ENCODE data around the gene LDHAL6B. TPM values are rescaled to one million over a fixed set of nuclear protein-coding genes. Genes with fewer than 3 reads are reported as not detected.

Gene LDHAL6B
- total RNA-seq, 1 experiment from 2014 or later = not detected

DNA sequence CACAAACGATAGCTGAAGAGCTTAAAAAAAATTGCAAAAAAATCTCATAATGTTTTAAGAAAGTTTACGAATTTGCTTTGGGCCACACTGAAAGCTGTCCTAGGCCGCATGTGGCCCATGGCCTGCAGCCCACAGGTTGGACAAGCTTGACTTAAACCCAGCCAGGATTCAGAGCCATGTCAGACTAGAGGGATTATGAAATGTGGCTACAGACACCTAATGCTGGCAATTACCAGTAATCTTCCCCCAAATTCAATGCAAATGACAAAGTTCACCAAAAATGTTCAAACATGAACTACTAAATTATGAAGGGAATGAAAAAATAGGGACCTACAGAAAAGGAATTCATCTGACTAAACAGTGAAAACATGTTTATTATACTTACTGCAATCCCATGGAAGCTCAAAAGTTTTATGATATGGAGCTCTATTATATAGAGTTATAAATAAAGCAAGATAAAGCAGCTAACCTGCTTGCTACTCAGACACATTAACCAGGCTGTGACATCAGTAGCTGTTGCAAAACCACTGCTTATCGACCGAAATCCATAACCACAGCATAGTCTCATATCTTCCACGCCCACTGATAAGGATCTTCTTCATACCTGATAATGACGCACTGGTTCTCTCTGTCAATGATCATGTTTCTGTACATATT lies 49.2 kb downstream of the LDHAL6B start:
- POLR2A ChIA-PET = interaction anchor here (1.1 kb wide), 2 partner anchors 117 to 125 kb away, joined by 5 to 12 read pairs; partner anchors contain the start of gene MYO1E
- TF ChIP-seq, protein P1, sequence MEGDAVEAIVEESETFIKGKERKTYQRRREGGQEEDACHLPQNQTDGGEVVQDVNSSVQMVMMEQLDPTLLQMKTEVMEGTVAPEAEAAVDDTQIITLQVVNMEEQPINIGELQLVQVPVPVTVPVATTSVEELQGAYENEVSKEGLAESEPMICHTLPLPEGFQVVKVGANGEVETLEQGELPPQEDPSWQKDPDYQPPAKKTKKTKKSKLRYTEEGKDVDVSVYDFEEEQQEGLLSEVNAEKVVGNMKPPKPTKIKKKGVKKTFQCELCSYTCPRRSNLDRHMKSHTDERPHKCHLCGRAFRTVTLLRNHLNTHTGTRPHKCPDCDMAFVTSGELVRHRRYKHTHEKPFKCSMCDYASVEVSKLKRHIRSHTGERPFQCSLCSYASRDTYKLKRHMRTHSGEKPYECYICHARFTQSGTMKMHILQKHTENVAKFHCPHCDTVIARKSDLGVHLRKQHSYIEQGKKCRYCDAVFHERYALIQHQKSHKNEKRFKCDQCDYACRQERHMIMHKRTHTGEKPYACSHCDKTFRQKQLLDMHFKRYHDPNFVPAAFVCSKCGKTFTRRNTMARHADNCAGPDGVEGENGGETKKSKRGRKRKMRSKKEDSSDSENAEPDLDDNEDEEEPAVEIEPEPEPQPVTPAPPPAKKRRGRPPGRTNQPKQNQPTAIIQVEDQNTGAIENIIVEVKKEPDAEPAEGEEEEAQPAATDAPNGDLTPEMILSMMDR (IDR thresholded peaks at IDR 0.05; ENCODE audit: insufficient read depth in 1 of 2, low read depth in 1 of 2, low read length in 1 of 2, severe bottlenecking in 1 of 2, unreplicated experiment in 1 of 2) = no peak
- Histone ChIP-seq H3K4me3 (ENCODE audit: low read depth, low read length) (no peak overlapping the region), H3K4me1 (peaks cover 52% of the 10 kb centered on the region), H3K9me3 (no peaks in the 10 kb centered on the region), H3K36me3 (ENCODE audit: control insufficient read depth, insufficient read depth, low read length) (no peaks in the 10 kb centered on the region; the same call in 1 of the 2 replicates), H3K27me3 (replicated peaks; ENCODE audit: control insufficient read depth, insufficient read depth, low read length) (no peaks in the 10 kb centered on the region)
- intact Hi-C loops (cut with micrococcal nuclease; ENCODE audit: unreplicated experiment) = loop anchor here (1.0 to 5.0 kb wide), 4 partner anchors 10 to 117 kb away; partner anchors contain the start of gene MYO1E
- Mint-ChIP-seq H3K4me3 (ENCODE audit: unreplicated experiment) (peak overlapping the region; percentile 61), H3K27ac (ENCODE audit: unreplicated experiment) (peak overlapping the region; percentile 95), H3K27me3 (ENCODE audit: insufficient read depth, unreplicated experiment) (no peaks in the 10 kb centered on the region), H3K36me3 (ENCODE audit: insufficient read depth, unreplicated experiment) (peaks cover 68% of the 10 kb centered on the region), H3K9me3 (ENCODE audit: unreplicated experiment) (no peaks in the 10 kb centered on the region), H3K4me1 (ENCODE audit: low read depth, unreplicated experiment) (peaks cover 42% of the 10 kb centered on the region)
- CTCF ChIA-PET = no interaction called here
- no TSS peak for BruUV-seq (replicated peaks)
- DNase-seq = peak; percentile 86 to 90

DNA sequence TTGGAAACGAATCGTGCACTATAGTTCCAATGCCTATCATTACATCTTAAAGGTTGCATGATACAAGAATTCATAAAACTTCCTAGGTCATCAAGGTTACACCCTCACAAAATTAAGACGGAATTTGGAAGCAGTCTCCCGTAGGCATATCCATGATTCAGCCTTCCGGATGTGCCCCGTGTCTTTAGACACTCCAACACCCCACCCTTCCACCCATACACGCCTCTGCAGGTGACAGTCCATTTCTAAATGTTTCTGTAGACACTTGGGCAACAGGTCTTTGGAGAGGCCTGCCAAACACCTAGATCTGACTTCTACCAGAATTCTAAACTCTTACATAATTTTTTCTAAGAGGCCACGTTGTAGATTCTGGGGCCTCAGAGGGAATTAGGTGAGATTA lies 49.8 kb downstream of the LDHAL6B start:
- no peaks in the 10 kb centered on the region for H3K27me3 Mint-ChIP-seq (ENCODE audit: insufficient read depth, unreplicated experiment)
- intact Hi-C loops (cut with micrococcal nuclease; ENCODE audit: unreplicated experiment) = loop anchor here (1.0 to 5.0 kb wide), 4 partner anchors 10 to 116 kb away; partner anchors contain the start of gene MYO1E
- no peaks in the 10 kb centered on the region for H3K27me3 ChIP-seq (replicated peaks; ENCODE audit: control insufficient read depth, insufficient read depth, low read length)
- TF ChIP-seq, protein P1 (IDR thresholded peaks at IDR 0.05; ENCODE audit: insufficient read depth in 1 of 2, low read depth in 1 of 2, low read length in 1 of 2, severe bottlenecking in 1 of 2, unreplicated experiment in 1 of 2) = no peak
- H3K27ac Mint-ChIP-seq (ENCODE audit: unreplicated experiment) = peak overlapping the region; percentile 95
- ChIA-PET CTCF (no interaction called here), POLR2A (interaction anchor here (1.1 kb wide), 2 partner anchors 116 to 124 kb away, joined by 5 to 12 read pairs; partner anchors contain the start of gene MYO1E)
- peak overlapping the region; percentile 61 for H3K4me3 Mint-ChIP-seq (ENCODE audit: unreplicated experiment)
- peaks cover 67% of the 10 kb centered on the region for H3K36me3 Mint-ChIP-seq (ENCODE audit: insufficient read depth, unreplicated experiment)
- no peak overlapping the region for H3K4me3 ChIP-seq (ENCODE audit: low read depth, low read length)
- H3K9me3 Mint-ChIP-seq (ENCODE audit: unreplicated experiment) = no peaks in the 10 kb centered on the region
- peaks cover 45% of the 10 kb centered on the region for H3K4me1 Mint-ChIP-seq (ENCODE audit: low read depth, unreplicated experiment)
- peak; percentile 71 to 77 for DNase-seq
- no TSS peak for BruUV-seq (replicated peaks)
- peaks cover 56% of the 10 kb centered on the region for H3K4me1 ChIP-seq
- no peaks in the 10 kb centered on the region for H3K9me3 ChIP-seq
- H3K36me3 ChIP-seq (ENCODE audit: control insufficient read depth, insufficient read depth, low read length) = no peaks in the 10 kb centered on the region; the same call in 1 of the 2 replicates

DNA sequence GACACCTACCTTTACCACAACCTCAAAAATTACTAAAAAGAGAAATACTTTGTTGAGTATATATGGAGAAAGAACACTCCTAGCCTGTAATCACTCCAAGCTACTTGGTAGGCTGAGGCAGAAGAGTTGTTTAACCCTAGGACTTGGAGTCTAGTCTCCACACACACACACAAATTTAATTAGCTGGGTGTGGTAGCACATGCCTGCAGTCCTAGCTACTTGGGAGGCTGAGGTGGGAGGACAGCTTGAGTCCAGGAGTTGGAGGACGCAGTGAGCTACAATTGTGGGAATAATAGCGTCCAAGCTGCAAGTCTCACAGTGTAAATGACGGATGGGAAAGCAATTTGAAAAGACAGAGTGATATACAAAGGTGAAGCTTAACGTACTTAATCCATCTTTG lies 50.5 kb downstream of the LDHAL6B start:
- Mint-ChIP-seq H3K4me1 (ENCODE audit: low read depth, unreplicated experiment) (peaks cover 48% of the 10 kb centered on the region), H3K4me3 (ENCODE audit: unreplicated experiment) (peak overlapping the region; percentile 2), H3K27ac (ENCODE audit: unreplicated experiment) (peak overlapping the region; percentile 95), H3K27me3 (ENCODE audit: insufficient read depth, unreplicated experiment) (no peaks in the 10 kb centered on the region), H3K9me3 (ENCODE audit: unreplicated experiment) (no peaks in the 10 kb centered on the region), H3K36me3 (ENCODE audit: insufficient read depth, unreplicated experiment) (peaks cover 74% of the 10 kb centered on the region)
- Histone ChIP-seq H3K4me1 (peaks cover 61% of the 10 kb centered on the region), H3K27me3 (replicated peaks; ENCODE audit: control insufficient read depth, insufficient read depth, low read length) (no peaks in the 10 kb centered on the region), H3K36me3 (ENCODE audit: control insufficient read depth, insufficient read depth, low read length) (no peaks in the 10 kb centered on the region; the same call in 1 of the 2 replicates), H3K9me3 (no peaks in the 10 kb centered on the region), H3K4me3 (ENCODE audit: low read depth, low read length) (no peak overlapping the region)
- no TSS peak for BruUV-seq (replicated peaks)
- ChIA-PET POLR2A (interaction anchor here (0.8 kb wide), 1 partner anchor 116 kb away, joined by 4 read pairs; the partner anchor contains the start of gene MYO1E), CTCF (no interaction called here)
- TF ChIP-seq, protein P1 (IDR thresholded peaks at IDR 0.05; ENCODE audit: insufficient read depth in 1 of 2, low read depth in 1 of 2, low read length in 1 of 2, severe bottlenecking in 1 of 2, unreplicated experiment in 1 of 2) = no peak
- DNase-seq = no peak
- intact Hi-C loops (cut with micrococcal nuclease; ENCODE audit: unreplicated experiment) = loop anchor here (2.0 to 5.0 kb wide), 2 partner anchors 80 to 116 kb away; partner anchors contain the start of gene MYO1E

Small RNAs within 50 kb of the gene (microRNA-seq; reads per million reads assigned to microRNA genes)
- gene MIR2116 = 6.3 reads per million, percentile 38 among the genes with 10 or more reads in this experiment

Other genes starting within 250 kb of the LDHAL6B start
- gene RNF111, start 219.2 kb upstream of the LDHAL6B start, total RNA-seq (2022) = 26.1 and 30.5 TPM in 2 replicates
- 90.1 and 92.0 TPM in 2 replicates for gene CCNB2, start 101.7 kb upstream of the LDHAL6B start, total RNA-seq (2022)
- 182 and 187 TPM in 2 replicates for gene MYO1E, start 166.0 kb downstream of the LDHAL6B start, total RNA-seq (2022)
- gene FAM81A, start 231.3 kb downstream of the LDHAL6B start, total RNA-seq (2022) = 2.4 and 6.8 TPM in 2 replicates